Right forelimb (tissue), 1 donor: ENCODE measurements around the gene TSHZ2.
A peak's percentile ranks its signal among the peaks of the same experiment; 100 is the strongest.

Source experiments
- DNase-seq: peaks from one replicate; pipeline ENCODE4 v3.0.0-alpha.2; 2018

Gene TSHZ2

DNA sequence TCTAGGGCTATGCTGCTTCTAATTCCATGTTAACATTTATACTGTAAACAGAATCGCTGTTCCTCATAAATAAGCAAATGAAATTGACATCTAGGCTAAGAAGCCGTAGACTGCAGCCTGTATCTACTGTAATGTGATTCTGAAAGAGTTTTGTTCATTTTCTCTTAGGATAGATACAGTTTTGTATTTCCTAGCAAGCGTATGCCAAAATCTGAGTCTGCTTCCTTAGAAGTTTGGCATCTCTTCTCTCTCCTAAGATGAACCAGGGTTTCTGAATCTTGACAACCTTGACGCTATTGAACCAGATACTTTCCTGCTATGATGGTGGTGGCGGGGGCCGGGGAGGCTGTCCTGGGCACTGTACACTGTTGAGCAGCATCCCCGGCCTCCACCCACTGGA lies 198.0 kb downstream of the TSHZ2 start:
- no peak for DNase-seq

DNA sequence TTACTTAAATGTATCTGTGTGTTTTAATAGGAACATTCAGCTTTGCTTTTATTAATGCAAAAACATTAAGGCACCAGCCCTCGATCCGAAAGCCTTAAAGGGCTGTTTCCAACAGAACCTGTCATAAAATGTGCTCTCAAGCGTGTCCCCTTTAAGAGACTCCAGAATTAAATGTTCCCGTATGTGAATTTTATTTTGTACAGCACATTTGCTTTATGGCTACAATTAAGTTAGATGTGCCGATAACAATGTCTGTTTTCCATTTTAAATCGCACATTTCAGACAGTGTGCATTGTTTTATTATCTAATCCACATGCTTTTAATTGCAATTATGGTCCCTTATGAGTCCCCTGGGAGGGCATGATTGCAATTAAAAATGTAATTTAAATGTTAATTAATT lies 198.9 kb downstream of the TSHZ2 start:
- no peak for DNase-seq

DNA sequence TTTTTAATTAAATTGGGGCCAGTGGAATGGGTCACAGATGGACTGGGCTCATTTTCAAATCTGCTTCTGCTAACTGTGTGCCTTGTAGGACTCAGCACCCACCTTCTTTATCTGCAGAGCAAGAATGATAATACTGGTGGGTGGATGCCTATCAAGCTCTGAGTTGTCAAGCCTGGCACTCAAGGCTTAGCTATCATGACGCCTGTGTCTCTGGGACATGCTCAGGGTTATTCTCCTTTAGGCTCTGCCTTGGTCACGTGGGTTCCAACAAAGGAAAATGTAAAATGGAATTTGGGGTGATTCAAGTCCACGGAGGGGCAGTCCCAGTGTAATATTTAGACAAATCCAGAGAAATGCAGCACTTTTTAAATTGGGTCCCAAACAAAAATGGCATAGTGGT lies 202.3 kb downstream of the TSHZ2 start:
- no peak for DNase-seq

DNA sequence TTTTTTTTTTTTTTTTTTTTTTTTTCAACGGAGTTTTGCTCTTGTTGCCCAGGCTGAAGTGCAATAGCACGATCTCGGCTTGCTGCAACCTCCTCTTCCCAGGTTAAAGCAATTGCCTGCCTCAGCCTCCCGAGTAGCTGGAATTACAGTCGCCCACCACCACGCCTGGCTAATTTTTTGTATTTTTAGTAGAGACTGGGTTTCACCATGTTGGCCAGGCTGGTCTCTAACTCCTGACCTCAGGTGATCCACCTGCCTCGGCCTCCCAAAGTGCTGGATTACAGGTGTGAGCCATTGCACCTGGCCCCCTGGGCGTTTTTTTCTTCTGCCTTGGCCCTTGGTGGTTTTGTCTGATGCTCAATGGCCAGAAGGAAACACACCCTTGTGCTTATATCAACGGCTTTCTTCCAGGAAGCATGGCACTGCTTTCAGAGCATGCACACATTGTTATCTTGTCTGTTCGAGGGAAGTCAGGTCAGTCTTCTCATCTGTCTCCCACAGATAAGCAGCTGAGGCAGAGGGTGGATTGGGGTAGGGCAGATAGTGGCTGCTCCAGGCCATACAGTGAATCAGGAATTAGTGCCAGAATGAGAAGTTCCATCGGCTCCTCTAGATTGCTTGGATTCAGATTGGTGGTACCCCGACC lies 203.1 kb downstream of the TSHZ2 start:
- no peak for DNase-seq

DNA sequence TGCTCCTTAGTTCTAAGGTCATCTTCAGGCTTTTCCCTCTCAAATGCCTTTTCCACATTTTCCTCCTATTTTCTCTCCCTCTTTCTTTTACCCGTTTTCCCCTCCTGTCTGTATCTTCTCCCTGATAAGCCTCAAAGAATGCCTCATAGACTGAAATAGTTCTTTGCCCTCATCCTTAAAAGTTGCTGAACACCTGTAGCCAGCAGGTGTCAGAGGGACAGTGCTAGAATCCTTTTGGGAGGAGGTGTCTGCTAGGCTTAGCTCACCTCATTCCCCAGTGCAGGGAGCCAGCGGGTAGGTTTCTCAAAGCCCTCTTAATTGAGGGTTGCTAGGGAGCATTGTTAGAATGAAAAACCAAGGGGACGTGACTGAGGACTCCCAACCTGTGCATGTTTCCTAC lies 204.0 kb downstream of the TSHZ2 start:
- DNase-seq: no peak

DNA sequence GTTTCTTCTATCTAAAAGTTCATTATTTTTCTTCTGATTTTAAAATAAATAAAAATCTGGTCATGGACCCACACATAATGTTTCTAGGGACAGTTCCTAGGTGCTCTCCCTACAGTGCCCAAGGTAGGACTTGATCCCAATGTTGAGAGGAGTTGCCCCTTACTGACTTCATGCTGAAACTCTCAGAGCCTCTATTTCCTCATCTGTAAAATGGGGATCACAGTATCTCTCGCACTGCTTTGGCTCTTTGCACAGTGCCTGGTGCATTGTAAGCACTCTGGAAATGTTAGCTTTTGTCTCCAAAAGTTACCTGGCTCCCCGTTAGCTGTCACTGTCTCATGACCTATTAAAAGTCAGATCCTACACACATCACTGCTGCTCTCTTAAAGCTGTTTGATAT lies 205.5 kb downstream of the TSHZ2 start:
- DNase-seq: no peak

DNA sequence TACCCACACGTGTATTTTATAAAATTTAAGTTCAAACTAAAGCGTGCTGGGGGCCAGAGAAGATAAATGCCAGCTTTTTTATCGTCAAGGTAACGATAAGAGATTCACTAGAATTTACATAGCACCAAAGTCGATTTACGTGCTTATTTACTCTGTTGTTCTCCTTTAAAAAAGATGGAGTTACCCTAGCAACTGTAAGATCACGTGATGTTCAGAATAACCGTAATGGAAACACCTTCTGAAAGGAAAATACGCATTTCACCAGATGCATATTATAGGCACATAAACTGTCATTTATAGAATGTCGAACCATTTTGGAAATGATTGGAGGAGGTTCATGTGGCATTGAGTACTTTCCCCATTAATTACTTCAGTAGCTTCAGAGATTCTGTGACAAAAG lies 207.6 kb downstream of the TSHZ2 start:
- DNase-seq: no peak

DNA sequence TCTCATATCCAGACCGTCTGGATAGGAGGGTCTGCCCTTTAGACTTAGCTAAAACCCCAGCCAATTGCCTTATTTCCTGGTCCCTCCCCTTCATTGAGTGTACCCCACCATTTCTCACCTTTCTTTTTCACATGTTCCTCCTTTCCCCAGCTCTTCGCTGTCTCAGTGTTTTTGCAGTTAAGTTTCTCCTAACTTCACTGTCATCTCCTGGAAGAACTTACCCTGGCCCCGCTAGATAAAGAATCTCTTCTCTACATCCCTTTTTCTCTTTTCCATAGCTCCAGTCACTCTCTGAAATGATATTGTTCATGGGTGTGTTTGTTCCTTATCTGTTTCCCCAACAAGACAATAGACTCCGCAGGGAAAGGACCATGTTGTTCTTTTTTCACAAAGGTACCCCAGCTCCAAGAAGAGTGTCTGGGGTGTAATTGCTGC lies 208.8 kb downstream of the TSHZ2 start:
- DNase-seq: no peak

DNA sequence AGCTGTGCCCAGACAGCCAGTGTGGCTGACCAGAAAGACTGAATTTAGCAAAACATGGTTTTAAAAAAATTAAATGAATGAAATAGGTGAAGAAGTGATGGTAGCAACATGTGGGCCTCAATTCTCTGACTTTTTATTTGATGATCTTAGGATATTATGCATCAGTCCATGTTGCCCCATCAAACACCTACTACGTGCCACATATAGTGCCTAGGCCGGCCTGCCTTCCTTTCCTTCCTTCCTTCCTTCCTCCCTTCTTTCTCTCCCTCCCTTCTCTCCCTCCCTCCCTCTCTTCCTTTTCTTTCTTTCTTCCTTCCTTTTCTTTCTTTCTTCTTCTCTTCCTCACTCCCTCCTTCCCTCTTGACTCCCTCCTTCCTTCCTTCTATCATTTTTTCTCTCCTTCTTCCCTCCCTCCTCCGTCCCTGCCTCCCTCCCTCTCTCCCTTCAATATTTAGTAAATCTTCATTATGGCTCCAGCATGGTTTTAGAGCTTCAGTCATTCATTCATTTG lies 209.8 kb downstream of the TSHZ2 start:
- DNase-seq: no peak

DNA sequence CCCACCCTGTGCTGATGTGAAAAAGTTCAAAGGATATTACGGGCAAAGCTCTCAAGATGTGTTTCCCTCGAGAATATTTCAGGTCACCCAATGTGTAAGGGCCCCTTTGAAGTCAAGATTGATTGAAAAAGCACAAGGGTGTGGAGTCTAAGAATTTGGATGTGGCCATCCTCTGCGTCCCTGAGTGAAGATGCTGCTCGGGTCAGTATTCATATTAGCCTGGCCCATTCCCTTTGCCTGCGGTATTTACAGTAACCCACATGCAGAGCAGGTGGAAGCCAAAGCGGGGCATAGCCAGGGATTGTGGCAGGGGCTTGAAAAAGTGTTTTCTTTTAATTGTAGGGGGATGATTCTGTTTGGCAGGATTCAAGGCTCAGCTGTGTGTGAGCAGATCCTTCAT lies 211.0 kb downstream of the TSHZ2 start:
- DNase-seq: no peak

DNA sequence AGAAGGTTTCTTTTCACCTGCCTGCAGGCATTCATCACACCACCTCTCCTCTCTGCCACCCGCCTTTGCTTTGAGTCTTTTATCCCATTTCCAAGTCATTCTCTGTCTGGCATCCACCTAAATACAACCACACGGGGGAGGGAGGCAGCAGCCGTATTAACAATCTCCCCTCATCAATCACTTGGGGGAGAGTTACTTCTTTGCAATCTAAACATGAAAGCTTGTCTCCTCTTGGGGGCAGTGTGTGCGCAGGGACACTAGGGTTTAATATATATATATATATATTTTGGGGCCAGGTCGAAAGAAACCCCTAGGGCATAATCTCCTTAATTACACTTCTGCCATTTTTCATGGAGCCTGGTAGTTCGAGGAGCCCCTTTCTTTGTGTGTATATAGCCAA lies 214.5 kb downstream of the TSHZ2 start:
- no peak for DNase-seq

DNA sequence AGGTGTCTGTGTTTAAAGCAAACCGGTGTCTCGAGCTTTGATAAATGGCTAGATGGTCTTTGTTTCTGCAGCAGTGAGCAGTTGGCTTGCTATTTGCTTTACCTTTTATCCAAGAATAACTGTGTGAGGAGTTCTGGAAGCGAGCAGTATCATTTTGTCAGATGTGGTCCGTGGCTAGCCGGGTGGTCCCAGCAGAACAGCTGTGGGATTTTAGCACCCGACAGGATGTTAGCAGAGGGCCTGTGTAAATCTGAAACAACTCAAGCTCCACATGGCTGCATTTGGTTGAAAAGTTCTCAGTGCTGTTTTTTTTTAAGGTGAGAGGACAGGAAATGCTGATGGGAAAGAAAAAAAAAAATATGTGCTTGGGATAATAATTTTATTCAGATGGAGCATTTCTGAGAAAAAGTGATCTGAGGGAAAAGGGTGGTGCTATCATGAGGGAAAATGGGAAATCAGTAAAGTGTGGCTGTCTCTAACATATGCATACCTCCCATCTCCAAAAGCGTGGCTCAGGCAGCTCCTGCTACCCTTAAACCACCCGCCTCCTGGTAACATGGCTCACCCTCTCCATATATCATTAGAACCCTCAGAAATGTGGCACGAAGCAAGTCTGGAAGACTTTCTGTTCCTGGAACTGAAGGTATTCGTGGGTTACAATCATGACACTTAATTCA lies 215.4 kb downstream of the TSHZ2 start:
- DNase-seq: peak; percentile 54

DNA sequence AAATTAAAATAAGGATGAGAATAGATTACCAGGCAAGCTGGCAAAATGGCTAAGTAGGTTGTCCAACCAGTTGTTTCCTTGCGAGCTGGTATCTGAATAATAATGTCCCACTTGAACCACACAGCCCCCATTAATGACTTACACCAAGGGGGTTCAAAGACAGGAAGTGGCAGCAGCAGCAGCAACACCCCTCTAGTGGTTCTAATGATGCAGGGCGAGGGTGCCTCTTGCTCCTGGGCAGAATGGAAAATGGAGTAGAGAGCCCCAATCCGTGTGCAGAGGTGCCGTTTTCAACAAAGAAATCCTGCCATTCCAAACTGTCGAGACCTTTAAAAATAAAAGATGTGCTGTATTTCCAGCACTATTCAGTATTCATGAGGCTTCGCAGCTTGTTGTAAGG lies 218.1 kb downstream of the TSHZ2 start:
- no peak for DNase-seq

DNA sequence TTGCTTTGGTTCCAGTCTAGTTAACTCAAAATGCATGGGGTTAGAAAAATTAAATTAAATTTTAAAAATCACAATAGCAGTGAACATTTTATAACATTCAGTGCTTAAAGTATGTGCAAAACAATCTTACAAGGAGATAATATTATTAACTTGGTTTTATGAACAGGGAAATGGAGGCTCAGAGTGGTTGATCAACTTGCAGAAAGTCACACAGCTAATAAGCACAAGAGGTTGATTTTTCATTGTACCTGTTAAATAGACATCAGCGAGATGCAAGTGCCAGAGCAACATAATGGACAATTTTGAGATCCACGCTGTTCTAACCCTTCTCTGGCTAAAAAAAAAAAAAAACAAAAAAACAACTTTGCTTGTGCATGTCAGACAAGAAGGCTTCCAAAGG lies 219.8 kb downstream of the TSHZ2 start:
- no peak for DNase-seq

DNA sequence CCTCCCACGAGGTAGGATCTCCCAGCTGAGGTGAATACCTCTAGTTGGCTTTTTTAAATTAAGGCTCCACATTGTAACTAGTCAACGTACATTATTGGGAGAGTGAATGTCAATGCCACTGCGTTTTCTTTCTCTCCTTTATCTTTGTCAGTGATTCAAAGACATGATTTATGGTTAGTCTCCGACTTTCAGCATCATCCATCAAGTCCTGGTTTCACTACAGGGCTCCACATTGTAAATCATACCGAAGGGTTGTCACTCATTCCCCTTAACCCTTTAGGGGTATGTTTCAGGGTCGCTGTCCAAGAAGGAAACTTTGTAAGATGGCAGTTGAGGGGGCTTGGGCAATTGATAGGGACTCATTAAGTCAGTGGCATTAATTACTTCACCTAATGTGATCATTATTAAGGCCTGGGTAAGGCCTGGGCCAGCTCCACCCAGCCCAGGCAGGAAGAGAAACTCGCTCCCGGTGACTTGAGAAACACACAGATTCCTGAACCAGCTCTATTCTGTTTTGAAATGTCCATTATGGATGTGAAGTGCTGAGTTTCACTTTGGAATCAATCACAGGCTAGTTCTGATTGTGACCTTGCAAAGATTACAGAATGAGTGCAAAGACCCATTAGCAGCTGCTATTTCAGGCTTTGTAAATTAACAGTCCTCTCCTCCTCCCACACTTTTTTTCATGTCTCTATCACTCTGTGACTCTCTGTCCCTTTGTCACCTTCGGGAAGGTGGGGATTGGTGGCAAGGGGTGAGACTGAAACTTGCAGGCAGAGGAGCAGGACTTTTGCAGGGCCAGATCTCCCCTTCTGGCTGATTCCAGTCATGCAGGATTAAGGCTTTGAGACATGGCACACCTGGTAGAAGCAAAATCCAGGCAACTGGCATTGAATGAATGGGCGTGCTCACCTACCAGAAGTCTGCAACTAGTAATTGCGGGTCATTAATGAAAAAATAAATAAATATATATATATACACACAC lies 222.4 kb downstream of the TSHZ2 start:
- no peak for DNase-seq

DNA sequence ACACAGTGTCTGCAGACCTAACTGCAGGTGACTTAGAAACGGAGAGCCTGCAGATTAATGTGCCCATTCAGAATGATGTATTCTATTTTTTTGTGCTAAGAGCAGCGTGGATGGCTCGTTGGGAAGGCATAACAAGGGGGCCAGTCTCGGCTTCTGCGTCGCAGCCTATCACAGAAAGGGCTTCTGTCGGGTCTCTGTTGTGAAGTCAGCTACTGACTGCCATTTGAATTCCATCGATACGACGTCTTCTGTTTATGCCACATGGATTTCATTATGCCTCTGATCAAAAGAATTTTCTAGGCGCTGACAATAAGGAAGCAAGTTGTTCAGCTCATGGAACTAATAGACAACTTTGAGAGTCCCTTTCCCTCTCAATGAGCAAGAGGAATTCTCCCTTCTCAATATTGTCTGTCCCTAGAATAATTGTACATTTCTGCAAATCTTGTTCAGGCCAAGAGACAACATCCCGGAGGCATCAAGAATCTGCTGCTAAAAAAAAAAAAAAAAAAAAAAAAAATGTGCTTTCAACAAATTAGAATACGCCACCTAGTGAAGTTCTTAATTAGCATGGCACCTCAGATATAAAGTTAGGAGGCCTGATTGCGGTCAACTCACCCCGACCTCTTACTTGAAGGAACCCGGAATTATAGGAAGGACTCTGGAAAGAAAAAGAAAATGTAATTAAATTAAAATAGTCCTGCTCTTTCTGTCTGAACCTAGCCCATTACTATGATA lies 223.9 kb downstream of the TSHZ2 start:
- no peak for DNase-seq

DNA sequence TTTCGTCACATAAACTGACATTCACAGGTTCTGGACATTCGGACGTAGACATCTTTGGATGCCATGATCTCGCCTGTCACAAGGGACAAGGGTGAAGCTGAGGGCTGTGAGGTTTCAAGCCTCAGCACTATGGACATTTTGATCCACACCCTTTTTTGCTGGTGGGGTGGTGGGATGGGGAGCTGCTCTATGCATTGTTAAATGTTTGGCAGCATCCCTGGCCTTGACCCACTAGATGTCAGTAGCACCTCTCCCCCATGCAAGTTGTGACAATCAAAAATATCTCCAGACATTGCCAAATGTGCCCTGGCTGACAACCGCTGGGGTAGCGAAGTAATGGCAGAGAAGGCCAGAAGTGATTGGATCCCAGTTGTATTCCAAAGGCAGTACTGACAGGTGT lies 229.4 kb downstream of the TSHZ2 start:
- DNase-seq: no peak

DNA sequence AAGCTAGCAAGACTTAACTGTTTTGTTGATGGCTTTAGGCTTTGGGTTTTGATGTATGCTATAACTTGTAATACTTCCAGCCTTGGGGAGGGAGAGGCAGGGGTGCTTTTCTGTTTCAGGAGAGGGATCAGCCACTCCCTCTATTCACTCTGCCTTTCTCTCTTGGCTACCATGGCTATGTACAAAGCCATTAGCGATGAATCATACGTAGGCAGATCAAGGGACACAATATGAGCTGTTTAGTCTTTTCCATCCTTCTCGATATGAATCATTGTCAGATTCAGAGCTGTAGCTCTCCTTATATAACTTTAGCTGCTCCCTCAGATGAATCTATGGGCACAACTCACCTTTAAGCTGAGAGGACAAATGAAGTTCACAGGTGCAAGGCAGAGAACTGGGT lies 230.6 kb downstream of the TSHZ2 start:
- DNase-seq: no peak

DNA sequence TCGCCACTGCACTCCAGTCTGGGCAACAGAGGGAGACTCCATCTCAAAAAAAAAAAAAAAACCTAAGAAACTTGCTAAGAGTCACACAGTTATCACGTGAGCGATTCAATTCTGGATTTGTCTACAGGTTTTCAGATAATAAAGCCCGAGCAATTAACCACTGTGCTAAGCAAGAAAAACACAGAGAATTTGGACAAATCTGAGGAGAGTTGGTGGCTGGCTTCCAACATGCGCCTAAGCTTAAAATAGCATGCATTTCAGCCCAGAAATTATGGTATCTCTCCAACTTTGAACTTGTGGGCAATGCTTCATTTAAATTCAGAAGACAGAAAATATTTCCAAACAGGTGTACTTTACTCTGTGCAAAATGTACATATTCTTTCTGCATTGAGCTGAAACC lies 232.9 kb downstream of the TSHZ2 start:
- DNase-seq: no peak

DNA sequence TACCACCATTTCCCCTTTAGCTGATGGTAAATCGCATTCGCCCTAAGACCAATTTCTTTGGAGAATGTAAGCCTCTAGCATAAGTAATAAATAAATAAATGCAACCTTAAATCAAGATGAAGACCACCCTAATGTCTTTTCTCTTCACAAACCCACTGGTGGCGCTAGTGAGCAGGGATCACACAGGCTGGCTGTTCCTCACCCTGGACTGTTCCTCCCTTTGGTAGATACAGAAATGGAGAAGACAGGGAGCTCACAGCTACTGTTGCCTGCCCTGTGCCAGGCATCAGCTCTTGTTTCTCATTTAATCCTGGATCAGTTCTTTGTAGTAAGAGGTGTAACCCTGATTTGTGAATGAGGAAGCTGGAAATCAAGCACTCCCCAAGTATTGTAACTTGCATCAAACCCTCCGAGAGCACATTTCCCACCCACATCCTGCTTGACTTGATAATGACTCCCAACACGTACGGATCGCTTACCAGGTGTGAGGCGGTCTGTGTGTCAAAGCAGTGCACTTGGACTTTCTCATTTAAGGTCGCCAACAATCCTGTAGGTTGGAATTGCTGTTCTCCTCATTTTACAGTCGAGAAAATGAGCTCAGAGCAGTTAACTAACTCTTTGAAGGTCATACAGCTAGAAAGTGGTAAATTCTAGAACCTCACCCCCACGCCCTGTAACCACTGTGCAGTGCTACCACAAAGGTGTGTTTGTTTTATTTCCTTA lies 236.1 kb downstream of the TSHZ2 start:
- DNase-seq: no peak

DNA sequence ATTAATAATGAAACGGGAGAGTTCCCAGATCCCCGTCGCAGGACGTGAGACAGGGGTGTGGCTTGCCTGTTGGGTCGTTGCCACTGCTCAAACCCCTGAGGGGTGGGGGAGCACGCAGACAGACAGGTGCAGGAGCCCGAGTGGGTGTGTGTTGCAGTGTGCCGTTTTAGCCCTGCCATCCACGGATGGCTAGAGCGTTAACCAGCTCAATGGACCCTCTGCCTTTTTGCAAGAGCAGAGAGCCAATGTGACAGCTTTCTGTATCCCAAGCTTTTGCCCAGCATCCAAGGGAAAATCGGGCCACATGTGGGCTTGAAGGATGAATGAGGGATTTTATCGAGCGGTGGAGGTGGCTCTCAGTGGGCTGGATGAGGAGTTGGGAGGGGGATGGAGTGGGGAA lies 237.9 kb downstream of the TSHZ2 start:
- DNase-seq: no peak

DNA sequence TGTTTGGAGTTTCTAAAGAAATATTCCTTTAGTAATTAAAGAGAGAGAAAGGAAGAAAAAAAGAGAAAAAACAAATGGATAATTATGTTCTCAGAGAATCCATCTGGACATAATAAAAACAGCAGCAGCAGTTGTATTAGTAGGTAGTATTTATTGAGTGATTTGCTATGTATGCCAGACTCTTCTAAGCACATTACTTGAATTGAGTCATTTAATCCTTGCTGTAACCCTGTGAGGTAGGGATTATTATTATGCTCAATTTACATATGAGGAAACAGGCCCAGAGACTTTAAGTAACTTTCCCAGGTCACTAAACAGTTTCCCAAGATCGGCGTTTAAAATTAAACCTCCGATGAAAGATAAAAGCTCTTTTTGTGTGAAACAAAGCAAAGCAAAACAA lies 238.8 kb downstream of the TSHZ2 start:
- DNase-seq: no peak
